ENCODE measurements around the gene GTF2F2.

GRCh38 chr13:45149964-45150363 lies 29.7 kb downstream of the GTF2F2 start:
- TF ChIP-seq, protein P1, sequence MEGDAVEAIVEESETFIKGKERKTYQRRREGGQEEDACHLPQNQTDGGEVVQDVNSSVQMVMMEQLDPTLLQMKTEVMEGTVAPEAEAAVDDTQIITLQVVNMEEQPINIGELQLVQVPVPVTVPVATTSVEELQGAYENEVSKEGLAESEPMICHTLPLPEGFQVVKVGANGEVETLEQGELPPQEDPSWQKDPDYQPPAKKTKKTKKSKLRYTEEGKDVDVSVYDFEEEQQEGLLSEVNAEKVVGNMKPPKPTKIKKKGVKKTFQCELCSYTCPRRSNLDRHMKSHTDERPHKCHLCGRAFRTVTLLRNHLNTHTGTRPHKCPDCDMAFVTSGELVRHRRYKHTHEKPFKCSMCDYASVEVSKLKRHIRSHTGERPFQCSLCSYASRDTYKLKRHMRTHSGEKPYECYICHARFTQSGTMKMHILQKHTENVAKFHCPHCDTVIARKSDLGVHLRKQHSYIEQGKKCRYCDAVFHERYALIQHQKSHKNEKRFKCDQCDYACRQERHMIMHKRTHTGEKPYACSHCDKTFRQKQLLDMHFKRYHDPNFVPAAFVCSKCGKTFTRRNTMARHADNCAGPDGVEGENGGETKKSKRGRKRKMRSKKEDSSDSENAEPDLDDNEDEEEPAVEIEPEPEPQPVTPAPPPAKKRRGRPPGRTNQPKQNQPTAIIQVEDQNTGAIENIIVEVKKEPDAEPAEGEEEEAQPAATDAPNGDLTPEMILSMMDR (IDR thresholded peaks at IDR 0.05; ENCODE audit: low read length) = no peak
- no peak for TF ChIP-seq EZH2 (IDR thresholded peaks at IDR 0.05; ENCODE audit: borderline replicate concordance, low read length)

Measured in OCI-LY1 (cell line).